GM18867 (cell line): Measurements from ENCODE around the gene POLR3H.
"Not testable (repeated sequence)": the region's sequence is repeated elsewhere in the genome, so short reads cannot be mapped to it uniquely, and the experiment has no call there.

Source experiments
- ATAC-seq: cut with Tn5 transposase; IDR thresholded peaks from one replicate; pipeline ENCODE4 v1.9.1; 2021; ENCODE audit warnings: mild to moderate bottlenecking, moderate library complexity; ENCODE audit not compliant: unreplicated experiment

Gene POLR3H

DNA sequence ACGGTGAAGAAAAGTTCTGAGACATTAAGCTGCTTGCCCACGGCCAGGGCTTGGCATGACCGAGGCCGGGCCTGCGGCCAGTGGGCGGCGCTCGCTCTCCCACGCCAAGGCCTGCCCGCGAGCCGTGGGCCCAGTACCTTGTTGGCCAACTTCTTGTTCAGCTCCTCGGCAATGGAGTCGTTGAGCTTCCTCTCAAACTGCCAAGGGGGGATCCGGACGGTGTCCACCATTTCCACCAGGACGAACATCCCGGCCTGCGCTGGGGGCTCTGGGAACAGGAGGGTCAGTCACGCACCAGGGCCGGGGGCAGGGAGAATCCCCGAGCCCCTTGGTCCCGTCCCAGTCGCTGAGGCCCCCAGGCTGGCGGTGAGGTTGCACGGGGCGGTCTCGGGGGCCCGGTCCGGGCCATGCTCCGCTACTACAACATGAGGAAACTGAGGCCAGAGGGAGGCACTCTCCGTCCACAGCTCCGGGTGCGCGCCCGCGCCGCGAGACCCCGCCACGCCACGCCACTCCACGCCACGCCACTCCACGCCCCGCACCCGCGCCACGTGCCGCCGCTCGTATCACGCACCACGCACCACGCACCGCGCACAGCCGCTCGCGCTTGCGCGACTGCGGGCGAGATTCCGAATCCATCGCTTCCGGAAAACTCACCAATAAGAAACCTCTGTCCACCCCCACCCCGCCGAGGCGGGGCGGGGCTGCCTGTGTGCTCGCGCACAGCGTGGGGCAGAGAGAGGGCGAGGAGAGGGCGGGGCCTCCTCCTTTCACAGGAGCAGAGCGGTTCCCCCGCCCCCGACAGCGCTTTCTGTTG is at the start of gene POLR3H:
TSS of gene POLR3H (minus strand) at position 617 of the 817 bp plus-strand sequence. CDS start at position 248, 369 bp downstream.
- ATAC-seq: peak; percentile 90

- not testable (repeated sequence) for ATAC-seq
Measured at GRCh38 chr22:41593336-41593960, 49.2 kb upstream of the POLR3H start.

GRCh38 chr22:41589391-41590241 is 45.3 kb upstream of the POLR3H start, which contains the start of gene PMM1:
TSS of gene PMM1 (minus strand) at chr22:41589840. CDS start at chr22:41589805, 35 bp downstream.
- peak; percentile 89 for ATAC-seq

GRCh38 chr22:41587347-41587723 is 43.1 kb upstream of the POLR3H start:
- ATAC-seq: no peak

GRCh38 chr22:41585898-41586297 is 41.6 kb upstream of the POLR3H start:
- ATAC-seq: no peak

- ATAC-seq: no peak
Measured at GRCh38 chr22:41584881-41585280, 40.6 kb upstream of the POLR3H start.

DNA sequence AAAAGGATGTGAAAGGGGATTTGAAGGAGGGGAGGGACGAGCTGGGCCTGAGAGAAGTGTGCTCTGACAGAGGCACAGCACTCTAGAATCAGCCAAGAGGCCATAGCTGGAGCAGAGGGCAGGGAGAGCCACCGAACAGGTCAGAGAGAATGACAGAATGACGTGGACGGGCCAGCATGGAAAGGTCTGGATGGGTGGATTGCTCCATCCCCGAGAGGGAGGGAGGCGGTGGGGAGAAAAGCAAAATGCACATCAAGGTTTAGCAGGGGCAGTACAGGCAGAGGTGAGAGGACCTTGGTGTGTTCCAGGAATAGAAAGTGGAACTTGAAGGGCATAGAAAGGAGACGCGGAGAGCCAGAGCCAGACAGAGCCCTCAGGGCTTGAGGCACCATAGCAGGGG is 38.4 kb upstream of the POLR3H start:
- ATAC-seq: no peak

GRCh38 chr22:41579997-41580355 is 35.7 kb upstream of the POLR3H start:
- ATAC-seq: no peak

DNA sequence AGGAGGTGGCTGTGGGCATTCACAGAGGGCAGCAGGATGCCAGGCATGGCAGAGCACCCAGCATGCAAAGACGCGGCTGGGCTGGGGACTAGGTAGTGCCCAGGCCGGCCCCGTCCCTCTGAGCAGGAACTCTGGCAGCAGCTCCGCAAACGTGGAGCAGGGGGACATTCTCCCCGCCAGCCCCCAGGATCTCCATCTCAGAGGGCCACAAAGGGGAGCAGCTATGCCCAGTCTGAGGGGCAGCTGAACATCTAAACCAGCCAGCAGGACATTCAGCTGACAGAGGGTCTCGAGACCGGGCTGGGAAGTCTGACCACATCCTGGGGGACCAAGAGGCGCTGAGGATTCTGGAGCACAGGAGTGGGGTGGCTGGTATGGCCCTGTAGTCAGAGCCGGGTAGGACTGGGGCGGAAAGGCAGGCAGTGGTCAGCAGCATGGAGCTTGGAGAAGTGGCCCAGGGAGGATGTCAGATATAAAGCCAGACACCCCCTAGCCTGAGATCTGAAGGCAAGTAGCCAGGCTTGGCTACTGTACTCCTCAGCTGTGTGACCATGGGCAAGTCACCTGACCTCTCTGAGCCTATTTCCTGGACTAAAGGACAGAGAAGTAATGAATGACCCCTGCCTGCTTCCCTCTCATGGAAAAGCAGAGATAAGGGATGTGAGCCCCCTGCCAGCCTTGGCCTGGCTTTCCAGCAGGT is 35.2 kb upstream of the POLR3H start:
- ATAC-seq: no peak

- no peak for ATAC-seq
Measured at GRCh38 chr22:41578818-41579217, 34.5 kb upstream of the POLR3H start.

- no peak for ATAC-seq
Measured at GRCh38 chr22:41578114-41578513, 33.8 kb upstream of the POLR3H start.

- ATAC-seq: no peak
Measured at GRCh38 chr22:41576877-41577276, 32.6 kb upstream of the POLR3H start.

GRCh38 chr22:41575533-41575932 is 31.3 kb upstream of the POLR3H start:
- no peak for ATAC-seq

GRCh38 chr22:41574847-41575381 is 30.6 kb upstream of the POLR3H start:
- no peak for ATAC-seq

DNA sequence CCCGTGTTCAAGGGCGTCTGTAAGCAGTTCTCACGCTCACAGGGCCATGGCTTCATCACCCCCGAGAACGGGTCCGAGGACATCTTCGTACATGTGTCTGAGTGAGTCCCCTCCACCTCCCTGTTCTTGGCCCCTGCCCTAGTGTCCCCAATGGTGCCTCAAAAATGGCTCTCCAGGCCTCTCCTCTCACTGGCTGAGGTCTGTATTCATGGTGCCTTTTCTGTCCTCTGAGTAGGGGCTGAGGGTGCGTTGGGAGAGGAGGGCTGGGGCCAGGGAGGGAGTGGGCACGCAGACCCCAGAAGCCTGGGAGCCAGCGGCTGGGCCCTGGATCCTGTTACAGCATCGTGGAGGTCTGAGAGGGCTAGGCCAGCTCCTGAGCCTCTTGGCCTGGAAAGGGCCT is 29.4 kb upstream of the POLR3H start:
- no peak for ATAC-seq

GRCh38 chr22:41572305-41572704 is 28.0 kb upstream of the POLR3H start:
- ATAC-seq: not testable (repeated sequence)

DNA sequence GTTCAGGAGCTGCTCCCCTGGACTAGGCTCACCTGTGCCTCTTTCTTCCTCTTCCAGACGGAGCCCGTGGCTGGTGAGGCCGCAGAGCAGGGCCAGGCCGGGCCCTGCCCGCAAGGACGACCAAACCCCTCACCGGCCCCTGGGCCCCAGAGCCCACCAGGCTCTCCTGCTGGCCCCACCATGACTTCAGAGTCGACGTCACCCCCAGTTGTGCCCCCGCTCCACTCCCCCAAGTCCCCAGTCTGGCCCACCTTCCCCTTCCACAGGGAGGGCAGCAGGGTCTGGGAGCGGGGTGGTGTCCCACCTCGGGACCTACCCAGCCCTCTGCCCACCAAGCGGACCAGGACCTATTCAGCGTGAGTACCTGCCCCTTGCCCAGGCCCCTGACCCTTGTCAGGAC is 27.5 kb upstream of the POLR3H start:
- ATAC-seq: no peak

DNA sequence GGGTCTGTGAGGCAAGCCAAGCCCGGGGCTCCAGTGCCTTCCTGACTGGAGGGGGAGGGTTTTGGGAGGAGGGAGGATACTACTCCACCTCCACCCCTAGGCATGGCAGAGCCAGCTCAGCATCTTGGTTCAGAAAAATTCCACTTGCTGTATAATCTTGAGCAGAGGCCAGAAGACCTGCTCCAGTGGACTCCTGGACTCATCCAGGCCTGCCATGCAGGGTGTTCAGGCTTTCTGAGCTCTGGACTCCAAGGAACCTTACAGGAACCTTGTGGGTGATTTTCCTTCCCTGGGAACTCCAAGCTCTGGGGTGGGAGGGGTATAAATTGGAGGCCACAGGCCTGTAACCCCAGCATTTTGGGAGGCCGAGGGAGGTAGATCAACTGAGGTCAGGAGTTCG is 26.0 kb upstream of the POLR3H start:
- no peak for ATAC-seq

GRCh38 chr22:41568811-41569210 is 24.5 kb upstream of the POLR3H start:
- no peak for ATAC-seq

DNA sequence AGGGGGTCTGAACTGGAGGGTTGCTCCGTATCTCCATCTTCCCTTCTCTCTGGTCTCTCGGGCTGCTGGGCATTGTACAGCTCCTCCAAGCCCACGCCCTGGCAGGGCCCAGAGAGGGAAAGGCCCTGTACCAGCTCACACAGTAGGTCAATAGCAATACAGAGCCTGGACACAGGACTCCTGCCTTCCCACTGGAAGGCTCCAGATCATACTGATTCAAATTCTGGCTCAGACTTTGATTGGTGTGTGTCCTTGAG is 23.2 kb upstream of the POLR3H start:
- no peak for ATAC-seq
